ENCODE results near the gene SHKBP1. TPM values are rescaled to one million over a fixed set of nuclear protein-coding genes. Genes with fewer than 3 reads are reported as not detected.

Gene SHKBP1
- total RNA-seq, 1 donor from 2014 or later = 65.3 TPM

- H3K36me3 Mint-ChIP-seq = peaks cover 32% of the 10 kb centered on the region
- no peak overlapping the region for H3K27ac Mint-ChIP-seq
- no peak for DNase-seq (ENCODE audit: low spot score in 2 of 2, unreplicated experiment in 2 of 2)
- H3K4me1 Mint-ChIP-seq = peaks cover 2% of the 10 kb centered on the region
- TF ChIP-seq CTCF (IDR thresholded peaks at IDR 0.05; ENCODE audit: unreplicated experiment) = no peak
- no peaks in the 10 kb centered on the region for H3K9me3 Mint-ChIP-seq
- no peaks in the 10 kb centered on the region for H3K27me3 Mint-ChIP-seq (ENCODE audit: low read depth)
- H3K4me3 Mint-ChIP-seq = no peak overlapping the region
Measured at GRCh38 chr19:40585241-40585981, 8.7 kb downstream of the SHKBP1 start.

DNA sequence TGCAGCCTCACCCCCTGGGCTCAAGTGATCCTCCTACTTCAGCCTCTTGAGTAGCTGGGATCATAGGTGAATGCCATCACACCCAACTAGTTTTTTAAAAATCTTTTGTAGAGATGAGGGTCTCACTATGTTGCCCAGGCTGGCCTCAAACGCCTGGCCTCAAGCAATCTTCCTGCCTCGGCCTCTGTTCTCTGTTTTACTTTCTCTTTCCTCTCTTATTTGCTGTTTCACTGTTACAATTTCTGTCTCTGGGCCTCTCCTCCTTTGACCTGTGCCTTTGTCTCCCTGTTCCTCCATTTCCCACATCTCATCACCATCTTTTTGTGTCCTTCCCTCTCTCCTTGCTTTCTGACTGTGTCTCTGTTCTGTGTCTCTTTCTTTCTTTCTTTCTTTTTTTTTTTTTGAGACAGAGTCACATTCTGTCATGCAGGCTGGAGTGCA, 9.3 kb downstream of the SHKBP1 start:
- no peaks in the 10 kb centered on the region for H3K9me3 Mint-ChIP-seq

GRCh38 chr19:40586611-40587010, 9.9 kb downstream of the SHKBP1 start:
- no peak for DNase-seq (ENCODE audit: low spot score in 2 of 2, unreplicated experiment in 2 of 2)
- TF ChIP-seq CTCF (IDR thresholded peaks at IDR 0.05; ENCODE audit: unreplicated experiment) = no peak
- Mint-ChIP-seq H3K36me3 (peaks cover 26% of the 10 kb centered on the region), H3K4me1 (peaks cover 2% of the 10 kb centered on the region), H3K27me3 (ENCODE audit: low read depth) (no peaks in the 10 kb centered on the region), H3K9me3 (no peaks in the 10 kb centered on the region), H3K27ac (no peak overlapping the region), H3K4me3 (no peak overlapping the region)

More for the DNA sequence above, 9.3 kb downstream of the SHKBP1 start:
- H3K36me3 Mint-ChIP-seq = peaks cover 29% of the 10 kb centered on the region
- TF ChIP-seq CTCF (IDR thresholded peaks at IDR 0.05; ENCODE audit: unreplicated experiment) = no peak
- H3K27ac Mint-ChIP-seq = no peak overlapping the region
- no peak for DNase-seq (ENCODE audit: low spot score in 2 of 2, unreplicated experiment in 2 of 2)
- H3K4me3 Mint-ChIP-seq = no peak overlapping the region
- peaks cover 2% of the 10 kb centered on the region for H3K4me1 Mint-ChIP-seq
- H3K27me3 Mint-ChIP-seq (ENCODE audit: low read depth) = no peaks in the 10 kb centered on the region

GRCh38 chr19:40588110-40588854, 11.6 kb downstream of the SHKBP1 start:
- no peak overlapping the region for H3K27ac Mint-ChIP-seq
- DNase-seq (ENCODE audit: low spot score in 2 of 2, unreplicated experiment in 2 of 2) = no peak
- no peak overlapping the region for H3K4me3 Mint-ChIP-seq
- no peaks in the 10 kb centered on the region for H3K27me3 Mint-ChIP-seq (ENCODE audit: low read depth)
- TF ChIP-seq CTCF (IDR thresholded peaks at IDR 0.05; ENCODE audit: unreplicated experiment) = no peak
- peaks cover 2% of the 10 kb centered on the region for H3K4me1 Mint-ChIP-seq
- H3K36me3 Mint-ChIP-seq = peaks cover 22% of the 10 kb centered on the region
- no peaks in the 10 kb centered on the region for H3K9me3 Mint-ChIP-seq

DNA sequence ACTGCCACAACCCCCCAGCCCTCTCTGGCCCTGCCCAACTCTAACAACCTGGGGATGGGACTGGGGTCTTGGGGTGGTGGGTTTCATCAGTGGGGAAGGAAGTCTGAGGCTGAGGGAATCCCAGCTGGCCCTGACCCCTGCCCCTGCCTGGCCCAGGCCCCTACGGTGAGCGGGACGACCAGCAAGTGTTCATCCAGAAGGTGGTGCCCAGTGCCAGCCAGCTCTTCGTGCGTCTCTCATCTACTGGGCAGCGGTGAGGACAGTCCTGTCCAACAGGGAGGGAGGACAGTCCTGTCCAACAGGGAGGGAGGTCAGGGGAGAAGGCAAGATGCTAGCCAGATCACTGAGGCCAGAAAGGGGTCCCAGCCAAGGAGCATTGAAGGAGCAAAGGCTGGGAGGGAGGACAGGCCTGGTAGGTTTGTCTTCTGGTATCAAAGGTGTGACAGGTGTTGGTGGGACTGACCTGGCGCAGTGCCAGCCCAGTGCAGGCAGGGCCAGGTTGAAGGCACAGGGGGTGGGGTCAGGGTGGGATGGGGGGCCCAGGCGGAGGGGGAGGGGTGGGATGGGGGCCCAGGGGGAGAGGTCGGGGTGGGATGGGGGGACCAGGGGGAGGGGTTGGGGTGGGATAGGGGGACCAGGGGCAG, 12.4 kb downstream of the SHKBP1 start:
- no peaks in the 10 kb centered on the region for H3K9me3 Mint-ChIP-seq
- H3K36me3 Mint-ChIP-seq = peaks cover 20% of the 10 kb centered on the region
- H3K4me3 Mint-ChIP-seq = no peak overlapping the region
- TF ChIP-seq CTCF (IDR thresholded peaks at IDR 0.05; ENCODE audit: unreplicated experiment) = no peak
- no peak overlapping the region for H3K27ac Mint-ChIP-seq
- H3K4me1 Mint-ChIP-seq = peaks cover 2% of the 10 kb centered on the region
- no peaks in the 10 kb centered on the region for H3K27me3 Mint-ChIP-seq (ENCODE audit: low read depth)
- DNase-seq (ENCODE audit: low spot score in 2 of 2, unreplicated experiment in 2 of 2) = no peak
